K562 (cell line): ENCODE results near the gene KCTD21. TPM values are rescaled to one million over a fixed set of nuclear protein-coding genes. Genes with fewer than 3 reads are reported as not detected.

Experiments
- ATF6 ChIP-seq: sonication (generic); formaldehyde crosslinking; IDR thresholded peaks from 2 replicates; pipeline ENCODE4 v1.4.0; 2020; ENCODE audit warnings: mild to moderate bottlenecking, missing genetic modification reagents
- CBX1 ChIP-seq: sonication (generic); IDR thresholded peaks from 2 replicates; pipeline ENCODE4 v1.6.1; 2016; ENCODE audit warnings: antibody characterized with exemption, low read depth, mild to moderate bottlenecking
- CTBP1 ChIP-seq: fragments of 450-650 bp; IDR thresholded peaks from 2 replicates; pipeline ENCODE4 v1.6.1; 2016; ENCODE audit warnings: borderline replicate concordance
- DMBX1 ChIP-seq: fragments of 250-450 bp; sonication (Bioruptor Pico); IDR thresholded peaks from 2 replicates; pipeline ENCODE4 v1.8.0; 2022; ENCODE audit warnings: inconsistent platforms, mild to moderate bottlenecking, moderate library complexity, borderline replicate concordance
- EGR1 ChIP-seq: fragments of 450-650 bp; conservative IDR thresholded peaks from 2 replicates; pipeline ENCODE4 v1.6.1; 2017; ENCODE audit warnings: mild to moderate bottlenecking
- EWSR1 ChIP-seq: fragments of 450-650 bp; IDR thresholded peaks from 2 replicates; pipeline ENCODE4 v1.6.1; 2018; ENCODE audit warnings: borderline replicate concordance, mild to moderate bottlenecking, low read depth, moderate library complexity; ENCODE audit not compliant: partially characterized antibody
- FOXA3 ChIP-seq, 2 experiments: fragments of 450-650 bp in 1 of 2; sonication (generic) in 1 of 2; formaldehyde crosslinking; IDR thresholded peaks in 1 of 2; conservative IDR thresholded peaks in 1 of 2; 2 replicates each; pipeline versions ENCODE4 v1.4.0 to v1.8.0; 2020 to 2022; ENCODE audit warnings: mild to moderate bottlenecking in 2 of 2, missing genetic modification reagents in 1 of 2
- HNRNPH1 ChIP-seq: fragments of 200-400 bp; formaldehyde crosslinking; optimal IDR thresholded peaks from 2 replicates; pipeline ENCODE3; 2017; ENCODE audit warnings: low read depth, mild to moderate bottlenecking, low read length, moderate library complexity
- KAT8 ChIP-seq: fragments of 450-650 bp; IDR thresholded peaks from 2 replicates; pipeline ENCODE4 v1.6.1; 2016; ENCODE audit warnings: low read depth, mild to moderate bottlenecking
- MAX ChIP-seq: sonication (generic); formaldehyde crosslinking; IDR thresholded peaks from 2 replicates; pipeline ENCODE4 v1.9.0; 2022; ENCODE audit warnings: mild to moderate bottlenecking, missing genetic modification reagents
- MCM5 ChIP-seq: fragments of 450-650 bp; IDR thresholded peaks from 2 replicates; pipeline ENCODE4 v1.6.1; 2016; ENCODE audit warnings: low read depth
- MTA2 ChIP-seq: fragments of 450-650 bp; IDR thresholded peaks from 2 replicates; pipeline ENCODE4 v1.6.1; 2016; ENCODE audit warnings: low read depth
- NFE2 ChIP-seq: IDR thresholded peaks from 2 replicates; pipeline ENCODE4 v1.6.1; 2014; ENCODE audit warnings: antibody characterized with exemption, low read depth
- NFE2L1 ChIP-seq: fragments of 450-650 bp; IDR thresholded peaks from 2 replicates; pipeline ENCODE4 v1.6.1; 2016; ENCODE audit warnings: missing genetic modification characterization, low read depth, mild to moderate bottlenecking, missing compliant biosample characterization, moderate library complexity, borderline replicate concordance
- NR2C1 ChIP-seq, 2 experiments: fragments of 450-650 bp; IDR thresholded peaks; 2 replicates each; pipeline ENCODE4 v1.6.1; 2017; ENCODE audit warnings: mild to moderate bottlenecking in 2 of 2, antibody characterized with exemption in 1 of 2, inconsistent platforms in 1 of 2, missing compliant biosample characterization in 1 of 2, missing genetic modification characterization in 1 of 2
- NRF1 ChIP-seq, 2 experiments: fragments of 450-650 bp; IDR thresholded peaks in 1 of 2; conservative IDR thresholded peaks in 1 of 2; 2 replicates each; pipeline ENCODE4 v1.6.1; 2014; ENCODE audit warnings: mild to moderate bottlenecking in 2 of 2
- PREB ChIP-seq: sonication (generic); formaldehyde crosslinking; IDR thresholded peaks from 2 replicates; pipeline ENCODE4 v1.8.1; 2023; ENCODE audit warnings: mild to moderate bottlenecking, missing genetic modification reagents
- PRPF4 ChIP-seq: fragments of 200-400 bp; formaldehyde crosslinking; IDR thresholded peaks from one replicate; pipeline ENCODE4 v1.6.1; 2017; ENCODE audit warnings: low read length, low read depth, mild to moderate bottlenecking; ENCODE audit not compliant: insufficient read depth, poor library complexity, severe bottlenecking
- RBM39 ChIP-seq: fragments of 200-400 bp; formaldehyde crosslinking; optimal IDR thresholded peaks from 2 replicates; pipeline ENCODE3; 2018; ENCODE audit warnings: low read depth, low read length
- RCOR1 ChIP-seq, 2 experiments: IDR thresholded peaks; 2 replicates each; pipeline ENCODE4 v1.6.1; 2012; ENCODE audit warnings: low read depth in 2 of 2, low read length in 2 of 2, borderline replicate concordance in 1 of 2, improper control_type of control experiment in 1 of 2
- RFX1 ChIP-seq: fragments of 450-650 bp; IDR thresholded peaks from 2 replicates; pipeline ENCODE4 v1.6.1; 2016; ENCODE audit warnings: mild to moderate bottlenecking, moderate library complexity
- RUNX1 ChIP-seq: sonication (generic); IDR thresholded peaks from 2 replicates; pipeline ENCODE4 v1.6.1; 2016; ENCODE audit warnings: antibody characterized with exemption, low read depth
- SIX5 ChIP-seq, 2 experiments: IDR thresholded peaks; 2 replicates each; pipeline ENCODE4 v1.6.1; 2011; ENCODE audit warnings: low read length in 2 of 2, borderline replicate concordance in 1 of 2, low read depth in 1 of 2, mild to moderate bottlenecking in 1 of 2, moderate library complexity in 1 of 2; ENCODE audit not compliant: insufficient read depth in 1 of 2
- ZBTB7A ChIP-seq: IDR thresholded peaks from 2 replicates; pipeline ENCODE4 v1.6.1; 2011; ENCODE audit warnings: low read depth, mild to moderate bottlenecking, low read length, moderate library complexity, borderline replicate concordance; ENCODE audit not compliant: control insufficient read depth
- ZZZ3 ChIP-seq: fragments of 450-650 bp; IDR thresholded peaks from 2 replicates; pipeline ENCODE4 v1.6.1; 2016; ENCODE audit warnings: antibody characterized with exemption, mild to moderate bottlenecking, moderate library complexity
- polyA plus RNA-seq, 8 experiments: library from polyadenylated mRNA; depleted of rRNA in 4 of 8; stranded (reverse) in 5 of 8; unstranded in 3 of 8; fragments of >200 nt; fragmentation: Nextera tagmentation in 2 of 8; fragmentation: Illumina TruSeq in 1 of 8; extraction: Ambion mirVana in 2 of 8; extraction: Trizol in 1 of 8; gene quantifications; 2 replicates each; pipeline versions ENCODE4 v1.2.1 to v1.2.3, GENCODE V29; 2011 to 2014; ENCODE audit warnings: inconsistent platforms in 1 of 8, missing spikeins in 1 of 8
- total RNA-seq, 7 experiments: library from RNA; depleted of rRNA in 6 of 7; stranded (reverse); fragments of >200 nt in 6 of 7; fragmentation: Illumina TruSeq in 2 of 7; extraction: Trizol in 2 of 7; gene quantifications; 2 replicates each; pipeline versions ENCODE4 v1.2.1 to v1.2.3, GENCODE V29; 2011 to 2021; ENCODE audit warnings: low replicate concordance in 1 of 7

The KCTD21 gene
- total and polyA plus RNA-seq, 9 of the 15 experiments (the other 6 are each of a cell fraction or from before 2014, with no cell fraction given) = 0.34 to 5.4 (median 1.9) TPM

GRCh38 chr11:78192223-78192719 lies 3.8 kb upstream of the KCTD21 start (continued):
- no peak for TF ChIP-seq ZZZ3
- TF ChIP-seq ZBTB7A = peak; percentile 10; the same call in 1 of the 2 replicates
- peak; percentile 96 for TF ChIP-seq EGR1
- TF ChIP-seq RFX1 = peak; percentile 84
- TF ChIP-seq NRF1 (conservative IDR thresholded peaks at IDR 0.05 in 1 of 2, IDR thresholded peaks at IDR 0.05 in 1 of 2) = peak; percentile 23 to 45; a peak in 2 of 4 replicates
- TF ChIP-seq NR2C1 (IDR thresholded peaks at IDR 0.05) = no peak
- TF ChIP-seq NR2C1 (tag; IDR thresholded peaks at IDR 0.05) = no peak
- peak in 1 of 2 experiments; percentile 52; a peak in 1 of 4 replicates for TF ChIP-seq FOXA3 (CRISPR knock-in tag; conservative IDR thresholded peaks at IDR 0.05 in 1 of 2, IDR thresholded peaks at IDR 0.05 in 1 of 2)
- TF ChIP-seq CBX1 = no peak
- TF ChIP-seq KAT8 = no peak
- TF ChIP-seq CTBP1 = no peak
- TF ChIP-seq ATF6 (CRISPR knock-in tag) = no peak
- TF ChIP-seq RBM39 = no peak
- no peak for TF ChIP-seq EWSR1
- TF ChIP-seq RUNX1 = no peak
- no peak for TF ChIP-seq PRPF4
- no peak for TF ChIP-seq NFE2
- no peak for TF ChIP-seq PREB (CRISPR knock-in tag)
- TF ChIP-seq MTA2 = no peak
- no peak for TF ChIP-seq MCM5
- no peak for TF ChIP-seq SIX5 (IDR thresholded peaks at IDR 0.05; ENCODE audit: borderline replicate concordance in 1 of 2, insufficient read depth in 1 of 2, low read depth in 1 of 2, low read length in 2 of 2)
- TF ChIP-seq DMBX1 = no peak
- TF ChIP-seq HNRNPH1 = no peak
- no peak for TF ChIP-seq RCOR1 (IDR thresholded peaks at IDR 0.05; ENCODE audit: borderline replicate concordance in 1 of 2, low read depth in 2 of 2, low read length in 2 of 2)
- peak; percentile 29; the same call in 1 of the 2 replicates for TF ChIP-seq MAX (CRISPR knock-in tag)
- TF ChIP-seq NFE2L1 = no peak
